Bronchial epithelial cell (primary cell): Measurements from ENCODE around the gene ALKBH5. TPM values are rescaled to one million over a fixed set of nuclear protein-coding genes. Genes with fewer than 3 reads are reported as not detected.

Experiments
- DNase-seq: peaks from one replicate; pipeline ENCODE4 v3.0.0-alpha.2; 2010; ENCODE audit warnings: low read depth
- FAIRE-seq: peaks from 2 replicates; lab custom pipeline; 2011; peaks lifted over from hg19 to GRCh38; lab: Jason Lieb, UNC
- H3K27me3 ChIP-seq: 2 replicates; pipeline ENCODE4 v1.5.1; 2011; ENCODE audit warnings: low read length; ENCODE audit not compliant: control insufficient read depth, insufficient read depth
- H3K36me3 ChIP-seq: 2 replicates; pipeline ENCODE4 v1.5.1; 2011; ENCODE audit warnings: low read length; ENCODE audit not compliant: control insufficient read depth, insufficient read depth
- H3K4me3 ChIP-seq: 2 replicates; pipeline ENCODE4 v1.5.1; 2011; ENCODE audit warnings: mild to moderate bottlenecking, low read depth, low read length, control low read depth
- CTCF ChIP-seq: IDR thresholded peaks from 2 replicates; pipeline ENCODE4 v1.5.1; 2011; ENCODE audit warnings: mild to moderate bottlenecking, moderate library complexity, low read length, control low read depth, inconsistent platforms; ENCODE audit not compliant: insufficient read depth, severe bottlenecking
- total RNA-seq: library from RNA; depleted of rRNA; stranded (reverse); fragments of >200 nt; gene quantifications from 2 replicates; pipeline ENCODE4 v1.2.1, GENCODE V29; 2014

ALKBH5 gene
- total RNA-seq, 1 donor from 2014 or later = 104 TPM

- FAIRE-seq = no peak
- no peak for DNase-seq
- H3K36me3 ChIP-seq = peaks cover 41% of the 10 kb centered on the region
- H3K27me3 ChIP-seq = no peaks in the 10 kb centered on the region
- no peak for TF ChIP-seq CTCF
- no peak overlapping the region for H3K4me3 ChIP-seq
Measured at GRCh38 chr17:18241229-18241871, 57.7 kb downstream of the ALKBH5 start.

GRCh38 chr17:18245038-18245776 lies 61.6 kb downstream of the ALKBH5 start:
- DNase-seq (no peak), FAIRE-seq (no peak)
- Histone ChIP-seq H3K4me3 (no peak overlapping the region), H3K27me3 (no peaks in the 10 kb centered on the region), H3K36me3 (peaks cover 37% of the 10 kb centered on the region)
- no peak for TF ChIP-seq CTCF

GRCh38 chr17:18246109-18246725 lies 62.6 kb downstream of the ALKBH5 start:
- Histone ChIP-seq H3K36me3 (peaks cover 41% of the 10 kb centered on the region), H3K4me3 (no peak overlapping the region), H3K27me3 (no peaks in the 10 kb centered on the region)
- FAIRE-seq (no peak), DNase-seq (no peak)
- TF ChIP-seq CTCF = no peak

- TF ChIP-seq CTCF = peak; percentile 24
- H3K27me3 ChIP-seq = no peaks in the 10 kb centered on the region
- FAIRE-seq = peak; percentile 62
- H3K36me3 ChIP-seq = peaks cover 49% of the 10 kb centered on the region
- peak; percentile 82 for DNase-seq
- H3K4me3 ChIP-seq = peak overlapping the region; percentile 21
Measured at GRCh38 chr17:18246880-18247612, 63.4 kb downstream of the ALKBH5 start.

GRCh38 chr17:18247613-18248001 lies 64.0 kb downstream of the ALKBH5 start:
- Histone ChIP-seq H3K27me3 (no peaks in the 10 kb centered on the region), H3K36me3 (peaks cover 55% of the 10 kb centered on the region), H3K4me3 (no peak overlapping the region)
- DNase-seq (no peak), FAIRE-seq (no peak)
- TF ChIP-seq CTCF = no peak
